Stimulated activated CD4-positive, alpha-beta T cell treated with anti-CD3 and anti-CD28 coated beads, Interleukin-1b, Interleukin-23, amount 100 ng/mL, for 48 hours (primary cell): Measurements from ENCODE around the gene FUT7.
A peak's percentile ranks its signal among the peaks of the same experiment; 100 is the strongest.

Experiments used
- DNase-seq: peaks from one replicate; pipeline ENCODE4 v3.0.0-alpha.2; 2020

The FUT7 gene

DNA sequence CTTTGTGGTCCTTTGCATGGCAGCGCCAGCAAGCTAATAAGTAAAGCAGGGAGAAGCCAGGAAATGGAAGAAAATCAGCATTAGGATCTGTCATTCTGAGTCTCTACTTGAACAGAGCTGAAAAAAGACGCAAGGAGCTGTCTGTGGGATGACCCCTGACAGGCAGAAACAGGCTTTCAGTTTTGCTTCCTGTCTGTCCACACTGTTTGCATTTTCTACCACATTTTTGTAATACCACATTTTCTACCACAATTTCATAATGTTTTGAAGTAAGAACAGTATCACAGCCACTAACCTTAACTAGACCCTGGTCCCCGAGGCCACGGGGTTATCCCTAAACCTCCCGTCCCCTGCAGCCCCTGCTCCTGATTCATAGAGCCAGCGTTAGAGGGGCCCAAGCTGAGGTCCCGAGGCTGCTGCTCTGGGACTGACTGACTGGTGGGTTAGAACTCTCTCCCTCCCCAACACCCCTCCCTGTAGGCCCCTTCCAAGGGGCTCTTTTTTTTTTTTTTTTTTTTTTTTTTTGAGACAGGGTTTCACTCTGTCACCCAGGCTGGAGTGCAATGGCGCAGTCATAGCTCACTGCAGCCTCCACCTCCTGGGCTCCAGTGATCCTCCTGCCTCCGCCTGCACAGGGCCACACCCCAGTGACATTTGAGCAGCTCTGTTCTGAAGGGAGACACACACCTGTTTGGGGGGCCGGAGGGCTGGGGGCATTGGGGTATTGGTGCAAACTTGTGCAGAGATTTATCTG is 31.5 kb downstream of the FUT7 start:
- no peak for DNase-seq

DNA sequence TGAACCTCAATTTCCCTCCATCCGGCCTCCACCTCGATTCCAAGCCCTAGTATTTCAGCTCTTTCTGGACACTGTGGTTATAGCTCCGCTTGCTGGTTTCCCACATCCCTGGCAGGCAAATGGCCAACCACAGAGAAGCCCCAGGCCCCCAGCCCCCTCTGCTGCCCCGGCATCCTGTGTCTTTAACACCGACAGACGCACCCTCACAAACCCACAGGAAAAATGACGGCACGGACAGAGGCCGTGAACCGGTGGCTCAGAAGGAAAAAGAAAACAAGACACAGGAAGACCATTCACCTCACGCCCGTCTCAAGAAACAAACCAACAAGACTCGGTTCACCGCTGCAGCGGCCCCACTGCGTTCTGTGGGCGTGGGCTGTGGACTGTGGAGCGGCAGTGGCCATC is 34.1 kb downstream of the FUT7 start:
- DNase-seq = no peak

DNA sequence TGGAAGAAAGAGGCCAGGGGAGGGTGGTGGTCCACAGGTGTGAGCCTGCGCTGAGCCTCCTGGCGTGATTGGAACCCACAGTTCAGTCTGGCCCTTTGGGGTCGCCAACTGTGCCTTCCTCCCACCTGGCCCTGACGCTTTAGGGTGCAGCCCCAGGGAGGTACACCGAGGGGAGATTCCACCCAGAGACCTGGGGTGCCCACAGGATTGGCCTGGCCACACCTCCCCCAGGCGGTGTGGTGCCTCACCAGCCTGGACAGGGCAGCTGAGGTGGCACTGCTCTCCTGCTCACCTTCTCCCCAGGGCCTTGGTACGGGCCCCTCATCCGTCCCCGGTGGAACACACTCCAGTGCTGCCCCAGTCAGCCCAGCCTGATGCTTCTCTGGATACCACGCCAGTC is 34.5 kb downstream of the FUT7 start:
- no peak for DNase-seq

DNA sequence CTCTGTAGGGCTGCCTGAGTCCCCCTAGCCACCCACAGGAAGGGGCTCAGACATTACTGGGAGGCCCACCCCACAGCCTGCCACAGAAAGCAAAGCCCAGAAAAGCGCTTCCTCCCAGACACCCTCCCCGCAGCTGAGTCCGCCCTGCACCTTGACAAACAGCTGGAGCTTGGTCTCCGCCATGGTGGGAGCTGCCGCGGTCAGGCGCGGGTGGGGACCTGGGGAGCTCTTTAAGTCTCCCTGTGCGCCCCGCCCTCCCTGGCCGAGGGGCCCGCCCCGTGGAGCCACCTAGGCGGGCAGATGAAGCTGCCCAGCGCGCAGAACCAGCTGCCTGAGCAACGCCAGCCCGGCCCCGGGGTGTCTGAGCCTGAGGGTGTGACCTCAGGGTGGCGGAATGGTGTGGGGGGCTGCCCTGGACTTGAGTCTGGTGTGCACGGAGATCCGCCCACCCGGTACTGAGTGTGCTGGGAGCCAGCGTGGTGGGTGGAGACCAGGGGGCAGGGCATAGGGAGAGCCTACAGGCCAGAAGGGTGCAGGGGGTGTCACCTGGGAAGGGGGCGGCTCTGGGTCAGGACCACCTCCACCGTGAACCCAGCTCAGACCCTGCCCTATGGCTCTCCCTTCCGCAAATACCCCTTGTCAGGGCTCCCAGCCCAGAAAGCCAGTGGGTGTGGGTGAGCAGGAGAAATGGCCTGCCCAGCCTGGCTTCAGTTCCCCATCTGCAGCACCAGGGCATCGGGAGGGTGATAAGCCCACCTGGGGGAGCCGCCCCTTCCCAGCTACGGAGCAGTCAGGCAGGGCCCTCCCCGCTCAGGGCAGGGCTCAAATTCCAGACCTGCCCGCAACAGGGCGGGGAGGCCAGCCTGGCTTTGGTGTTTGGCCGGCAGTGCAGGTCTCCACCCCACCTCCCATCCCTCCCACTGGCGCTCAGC is 35.3 kb downstream of the FUT7 start, which contains the start of gene CLIC3:
Gene CLIC3 (minus strand): TSS at position 208 of the 932 bp plus-strand sequence. CDS start 25 bp downstream, at position 183.
- DNase-seq = no peak

DNA sequence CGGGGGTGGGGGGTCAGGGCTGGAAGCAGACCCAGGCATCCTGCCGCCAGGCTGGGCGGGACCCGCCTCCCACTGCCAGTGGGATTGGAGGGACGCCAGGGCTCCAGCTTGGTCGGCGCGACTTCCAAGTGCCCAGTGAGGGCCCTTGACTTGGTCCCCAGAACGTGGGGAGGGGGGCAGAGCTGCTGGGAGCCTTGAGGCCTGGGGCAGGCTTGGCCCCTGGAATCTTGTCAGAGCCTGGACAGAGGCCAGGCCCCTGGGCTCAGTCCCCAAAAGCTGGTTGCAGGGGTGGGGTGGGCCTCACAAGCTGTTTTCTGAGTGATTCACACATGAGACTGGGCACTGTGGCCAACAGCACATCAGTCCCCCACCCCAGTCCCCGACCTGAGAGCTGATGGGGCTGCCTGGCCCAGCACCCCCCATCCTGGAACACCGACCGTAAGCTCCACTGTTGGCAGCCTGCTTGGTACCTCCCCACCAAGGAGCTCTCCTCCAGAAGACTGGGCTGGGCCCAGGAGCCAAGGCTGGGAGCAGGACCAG is 36.0 kb downstream of the FUT7 start:
- no peak for DNase-seq

DNA sequence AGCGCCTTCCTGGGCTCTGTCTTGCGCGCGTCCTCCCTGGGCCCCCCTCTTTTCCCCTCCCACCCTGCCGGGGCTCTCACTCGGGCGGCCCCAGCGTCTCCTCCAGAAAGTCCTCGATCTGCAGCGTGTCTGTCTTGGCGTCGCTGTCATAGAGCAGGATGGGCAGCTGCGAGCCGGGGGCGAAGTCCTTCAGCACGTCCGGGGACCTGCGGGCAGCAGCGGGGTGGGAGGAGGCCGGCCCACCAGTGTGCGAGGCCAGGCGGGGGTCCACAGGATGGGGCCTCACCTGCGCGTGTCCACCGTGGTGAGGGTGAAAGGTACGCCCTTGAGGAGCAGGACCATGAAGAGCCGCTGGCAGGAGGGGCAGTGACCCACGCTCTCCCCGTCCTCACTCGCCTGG is 36.5 kb downstream of the FUT7 start:
- no peak for DNase-seq

DNA sequence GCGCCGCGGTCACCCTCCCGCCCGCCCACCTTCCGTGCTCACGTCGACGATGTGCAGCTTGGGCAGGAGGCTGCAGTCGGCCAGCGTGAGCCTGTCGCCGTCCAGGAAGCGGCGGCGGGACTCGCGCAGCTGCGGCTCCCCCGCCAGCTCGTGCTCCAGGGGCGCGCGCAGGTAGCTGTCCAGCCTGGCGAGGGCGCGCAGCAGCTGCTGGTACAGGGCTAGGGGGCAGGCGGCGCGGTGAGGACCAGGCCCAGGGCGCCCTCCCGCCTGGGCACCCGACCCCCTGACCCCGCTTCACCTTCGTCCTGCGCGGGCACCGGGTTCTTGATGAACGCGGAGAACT is 37.0 kb downstream of the FUT7 start:
- DNase-seq = no peak

DNA sequence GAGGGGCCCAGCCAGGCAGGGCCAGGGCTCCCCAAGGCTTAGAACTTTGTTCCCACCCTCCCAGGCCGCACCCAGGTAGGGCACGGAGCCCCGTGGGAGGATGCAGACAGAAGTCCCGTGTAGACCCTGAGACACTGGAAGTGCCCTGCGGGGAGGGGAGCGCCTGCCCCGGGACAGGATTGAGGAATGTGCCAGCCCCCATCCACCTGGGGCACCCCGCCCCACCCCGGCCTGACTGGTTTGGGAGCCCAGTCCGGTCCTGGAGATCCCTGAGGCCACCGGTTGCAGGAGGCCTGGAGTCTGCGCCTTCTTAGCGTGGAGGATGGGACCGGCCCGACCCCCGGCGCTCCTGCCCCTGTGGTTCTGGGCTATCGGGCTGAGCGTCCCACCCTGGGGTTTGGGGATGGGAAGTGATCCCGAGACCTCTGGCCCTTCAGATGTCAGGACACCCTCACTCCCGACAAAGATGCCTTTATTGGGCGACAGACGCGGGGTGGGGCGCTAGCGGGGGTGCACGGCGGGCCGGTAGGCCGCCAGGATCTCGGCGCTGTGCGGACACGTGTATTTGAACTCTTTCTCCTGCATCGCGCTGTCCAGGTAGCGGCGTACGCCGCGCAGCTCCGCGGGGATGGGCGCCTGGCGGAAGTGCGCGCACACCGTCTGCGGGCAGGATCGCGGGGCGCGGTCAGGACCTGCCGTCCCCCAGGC is 37.6 kb downstream of the FUT7 start:
- DNase-seq = no peak

DNA sequence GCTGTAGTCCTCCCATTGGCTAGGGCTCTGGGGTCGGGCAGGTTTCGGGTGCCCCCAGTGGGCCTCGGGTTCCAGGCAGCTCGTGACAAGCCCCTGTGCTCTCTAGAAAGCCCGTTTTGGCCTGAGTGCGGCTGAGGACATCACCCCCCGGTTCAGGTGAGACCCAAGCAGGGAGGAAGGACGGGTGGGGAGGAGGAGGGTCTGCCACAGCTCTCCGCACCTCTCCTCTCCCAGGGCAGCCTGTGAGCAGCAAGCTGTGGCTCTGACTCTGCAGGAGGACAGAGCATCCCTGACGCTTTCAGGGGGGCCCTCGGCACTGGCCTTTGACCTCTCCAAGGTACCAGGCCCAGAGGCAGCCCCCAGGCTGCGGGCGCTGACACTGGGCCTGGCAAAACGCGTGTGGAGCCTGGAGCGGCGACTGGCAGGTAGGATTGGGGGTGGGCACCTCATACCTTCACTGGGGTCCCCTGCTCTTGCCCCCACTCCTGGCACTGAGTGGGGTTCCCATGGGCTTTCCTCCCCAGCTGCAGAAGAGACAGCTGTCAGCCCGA is 39.0 kb downstream of the FUT7 start:
- no peak for DNase-seq

DNA sequence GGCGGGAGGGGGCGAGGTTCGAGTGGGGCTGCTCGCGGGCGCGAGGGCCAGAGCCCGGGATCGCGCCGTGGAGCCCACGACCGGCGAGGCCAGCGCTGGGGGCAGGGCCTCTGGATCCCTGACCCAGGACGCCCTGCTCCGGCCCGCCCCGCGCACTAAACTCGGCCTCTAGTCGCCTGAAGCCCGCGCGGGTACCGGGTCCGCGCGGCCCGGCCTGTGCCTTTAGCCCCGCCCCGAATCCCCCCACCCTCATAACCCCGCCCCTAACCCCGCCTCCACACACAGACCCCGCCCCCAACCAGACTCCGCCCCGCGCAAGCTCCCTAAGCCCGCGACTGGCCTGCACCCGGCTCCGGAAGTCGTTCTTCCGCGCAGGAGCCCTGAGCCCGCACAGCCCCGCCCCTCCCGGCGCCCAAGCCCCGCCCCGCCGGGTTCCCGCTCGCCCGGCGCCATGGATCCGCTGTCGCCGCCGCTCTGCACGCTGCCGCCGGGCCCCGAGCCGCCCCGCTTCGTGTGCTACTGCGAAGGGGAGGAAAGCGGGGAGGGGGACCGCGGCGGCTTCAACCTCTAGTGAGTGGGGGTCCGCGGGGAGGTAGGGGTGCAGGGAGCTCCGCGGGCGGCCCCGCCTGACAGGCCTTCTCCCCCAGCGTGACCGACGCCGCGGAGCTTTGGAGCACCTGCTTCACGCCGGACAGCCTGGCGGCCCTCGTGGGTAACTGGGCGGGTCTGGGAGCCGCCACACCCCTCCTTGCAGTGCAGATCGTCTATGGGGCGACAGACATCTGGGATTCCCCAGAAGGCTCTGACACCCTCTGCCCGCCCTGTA is 39.7 kb downstream of the FUT7 start, which contains the start of gene PAXX:
Gene PAXX (plus strand): TSS at position 430 of the 826 bp plus-strand sequence. CDS start 22 bp downstream, at position 452.
- peak; percentile 93 for DNase-seq

DNA sequence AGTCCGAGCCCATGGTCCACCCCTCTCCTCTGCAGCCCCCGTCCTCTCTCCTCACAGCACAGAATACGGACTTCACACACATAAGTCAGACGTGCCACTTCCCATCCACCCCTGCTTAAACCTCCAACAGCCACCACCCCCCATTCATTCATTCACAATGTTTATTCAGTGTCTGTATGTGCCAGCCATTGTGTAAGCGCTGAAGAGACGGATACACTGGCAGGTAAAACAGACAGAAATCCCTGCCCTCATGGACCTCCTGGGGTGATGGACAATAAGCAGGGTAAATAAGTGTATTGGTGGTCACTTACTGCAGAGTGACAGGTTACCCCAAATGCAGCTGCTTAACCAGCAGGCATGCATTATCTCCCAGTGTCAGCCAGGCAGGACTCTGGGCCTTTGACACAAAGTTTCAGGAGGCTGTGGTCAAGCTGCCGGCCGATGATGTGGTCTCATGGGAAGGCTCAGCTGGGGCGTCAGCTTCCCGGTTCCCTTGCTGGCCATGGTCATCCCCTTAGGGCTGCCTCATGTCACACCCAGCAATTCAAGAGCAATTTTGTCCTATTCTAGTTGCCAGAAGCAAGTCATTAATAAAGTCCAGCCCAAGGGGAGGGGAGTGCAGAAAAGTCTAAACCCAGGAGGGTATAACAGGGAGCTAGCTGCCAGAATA is 41.5 kb downstream of the FUT7 start:
- no peak for DNase-seq

DNA sequence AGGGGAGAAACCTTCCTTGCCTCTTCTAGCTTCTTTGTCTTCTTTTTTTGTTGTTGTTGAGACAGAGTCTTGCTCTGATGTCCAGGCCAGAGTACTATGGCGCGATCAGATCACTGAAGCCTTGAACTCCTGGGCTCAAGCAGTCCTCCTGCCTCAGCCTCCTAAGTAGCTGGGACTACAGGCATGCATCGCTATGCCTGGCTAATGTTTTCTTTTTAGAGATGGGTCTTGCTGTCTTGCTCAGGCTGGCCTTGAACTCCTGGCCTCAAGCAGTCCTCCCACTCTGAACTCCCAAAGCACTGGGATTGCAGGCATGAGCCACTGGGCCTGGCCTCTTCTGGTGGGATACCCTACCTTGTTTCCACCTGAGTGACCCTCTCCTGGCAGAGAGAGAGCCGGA is 43.0 kb downstream of the FUT7 start:
- DNase-seq = no peak

DNA sequence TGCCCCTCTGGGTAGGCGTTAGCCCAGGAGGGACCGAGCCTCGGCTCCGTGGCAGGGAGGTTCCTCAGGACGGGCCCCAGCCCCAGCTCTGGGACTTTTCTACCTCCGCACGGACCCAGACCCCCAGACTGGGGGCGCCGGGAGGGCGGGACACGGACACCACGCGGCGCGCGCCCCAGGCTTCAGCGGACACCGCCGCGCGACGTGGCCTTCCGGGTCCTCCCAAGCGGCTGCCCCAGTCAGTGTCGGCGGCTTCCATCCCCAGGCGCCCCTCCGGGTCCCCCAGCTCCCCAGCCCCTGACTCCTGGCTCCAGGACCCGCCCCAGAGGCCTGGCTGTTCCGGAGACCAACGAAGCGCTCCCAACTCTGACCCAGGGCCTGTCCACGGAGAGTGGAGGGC is 46.0 kb downstream of the FUT7 start:
- DNase-seq = no peak

DNA sequence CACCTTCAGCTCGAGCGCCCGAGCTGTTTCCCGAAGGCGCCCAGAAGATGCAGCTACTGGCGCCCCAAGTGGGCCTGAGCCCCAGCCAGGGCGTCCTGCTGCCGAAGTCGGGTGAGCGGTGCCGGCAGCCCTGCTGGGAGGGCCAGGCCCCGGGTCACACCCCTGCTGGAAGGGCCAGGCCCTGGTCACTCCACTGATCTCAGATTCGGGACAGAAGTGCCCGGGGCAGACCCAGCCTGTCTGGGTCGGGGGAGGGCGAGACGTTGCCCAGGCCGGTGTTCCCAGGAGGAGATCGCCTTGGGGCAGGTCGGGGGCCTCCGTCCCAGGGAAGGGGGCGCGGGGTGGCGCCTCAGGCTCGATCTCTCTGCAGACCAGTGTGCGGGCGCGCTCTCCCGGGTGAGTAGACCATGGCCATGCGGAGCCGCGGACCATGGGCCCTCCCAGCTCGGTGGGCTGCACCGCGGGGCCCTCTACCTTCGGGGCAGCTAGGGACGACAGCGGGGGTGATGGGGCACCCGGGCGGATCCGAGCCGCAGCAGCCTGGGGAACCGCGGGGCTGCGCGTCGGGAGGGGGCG is 46.8 kb downstream of the FUT7 start:
- no peak for DNase-seq

DNA sequence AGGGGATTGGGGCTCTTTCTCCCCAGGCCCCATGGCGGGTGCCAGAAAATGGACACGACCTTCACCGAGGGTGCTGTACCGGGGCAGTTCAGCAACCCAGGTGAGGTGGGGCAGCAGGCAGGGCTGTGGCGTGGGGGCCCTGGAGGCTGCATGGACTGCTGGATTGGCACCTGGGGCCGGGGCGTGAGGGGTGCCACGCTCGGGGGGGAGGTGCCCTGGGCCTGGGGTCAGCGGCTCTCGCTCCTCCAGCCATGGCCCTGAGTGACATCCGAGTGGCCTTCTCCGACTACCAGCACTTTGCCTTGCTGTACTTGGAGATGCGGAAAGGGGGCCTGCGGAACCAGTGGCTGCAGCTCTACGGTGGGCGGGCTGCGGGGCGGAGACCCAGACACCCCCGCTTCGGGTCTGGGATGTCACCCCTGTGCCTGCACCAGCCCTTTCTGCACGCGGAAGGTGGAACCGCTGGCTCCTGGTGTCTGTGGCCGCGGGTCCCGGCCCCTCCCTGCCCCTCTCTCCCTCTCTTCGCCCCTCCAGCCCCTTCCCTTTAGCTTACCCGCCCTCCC is 47.3 kb downstream of the FUT7 start:
- no peak for DNase-seq

DNA sequence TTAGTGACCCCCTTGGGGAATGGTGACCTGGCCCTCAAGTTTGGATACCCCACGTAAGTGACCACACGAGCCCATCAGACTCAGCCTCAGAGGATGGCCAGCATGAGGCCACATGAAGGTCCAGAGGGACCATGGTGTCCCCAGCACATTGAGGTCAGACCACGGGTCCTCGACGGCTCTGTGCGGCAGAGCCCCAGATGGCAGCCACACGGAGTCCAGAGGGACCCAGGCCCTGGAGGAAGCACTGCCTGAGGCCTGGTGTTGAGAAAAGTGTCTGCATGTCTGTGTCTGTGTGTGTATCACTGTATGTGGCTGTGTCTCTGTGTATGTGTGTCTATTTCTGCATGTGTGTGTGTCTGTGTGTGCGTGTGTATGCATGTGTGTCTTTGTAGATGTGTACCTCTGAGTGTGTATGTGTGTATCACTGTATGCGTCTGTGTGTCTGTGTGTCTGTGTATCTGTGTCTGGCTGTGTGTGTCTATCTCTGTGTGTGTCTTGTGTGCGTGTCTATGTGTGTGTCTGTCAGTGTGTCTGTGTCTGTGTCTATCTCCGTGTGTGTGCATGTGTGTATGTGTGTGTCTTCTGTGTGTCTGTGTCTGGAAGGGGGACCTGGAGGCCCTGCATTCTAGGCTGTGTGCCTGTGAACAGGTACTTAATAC is 48.1 kb downstream of the FUT7 start:
- DNase-seq = no peak

DNA sequence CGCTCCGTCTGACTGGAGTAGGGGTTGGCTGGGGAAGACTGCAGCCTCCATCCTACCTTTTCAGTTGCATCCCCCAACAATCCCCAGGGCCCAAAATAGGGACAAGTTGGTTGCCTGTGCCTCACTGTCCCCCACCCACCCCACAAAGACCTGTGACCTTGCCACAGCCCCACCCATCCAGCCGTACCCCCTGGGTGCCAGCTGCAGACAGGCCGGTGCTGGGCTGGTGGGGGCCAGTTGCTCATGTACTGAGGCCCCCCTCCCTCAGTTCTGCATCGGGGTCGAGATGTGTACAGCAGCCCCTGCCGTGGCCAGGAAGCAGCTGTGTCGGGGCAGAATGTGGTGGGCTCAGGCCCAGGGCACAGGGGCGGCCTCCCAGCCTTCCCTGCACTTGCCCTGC is 48.7 kb downstream of the FUT7 start:
- DNase-seq = no peak

DNA sequence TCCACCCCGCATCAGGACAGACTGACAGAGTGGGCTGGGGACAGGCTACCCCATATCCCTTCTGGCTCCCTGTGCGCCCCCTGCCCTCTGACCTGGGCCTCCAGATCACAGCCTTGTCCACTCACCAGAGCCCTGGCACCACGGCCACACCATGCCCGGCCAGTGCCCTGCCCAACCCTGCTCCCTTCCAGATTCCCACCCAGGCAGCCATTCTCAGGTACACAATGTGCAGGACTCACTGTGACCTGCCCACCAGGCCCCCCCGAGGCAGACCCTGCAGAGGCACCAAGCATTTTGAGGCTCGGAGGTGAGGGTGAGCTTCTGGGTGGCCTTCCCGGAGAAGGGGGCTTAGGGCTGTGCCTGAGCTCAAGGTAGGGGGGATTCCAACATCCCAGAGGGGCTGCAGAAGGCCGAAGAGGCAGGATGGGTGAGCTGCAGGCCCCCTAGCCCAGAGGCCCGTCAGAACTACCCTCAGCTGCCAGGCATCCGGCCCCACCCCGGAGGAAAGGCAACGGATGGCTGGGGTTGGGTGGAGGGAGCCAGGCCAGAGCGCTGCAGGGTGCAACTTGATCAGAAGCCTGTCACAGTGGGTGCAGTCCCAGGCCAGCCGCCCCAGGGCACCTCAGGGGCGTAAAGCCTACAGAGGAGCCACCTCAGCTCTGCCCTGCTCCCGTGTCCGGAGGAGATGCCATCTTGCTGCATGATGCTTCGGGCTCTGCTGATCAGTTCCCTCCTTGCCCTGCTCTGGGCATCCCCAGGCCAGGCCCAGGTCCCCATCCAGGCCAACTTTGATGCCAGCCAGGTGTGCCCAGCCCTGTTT is 49.4 kb downstream of the FUT7 start, which contains the start of gene LCNL1:
Gene LCNL1 (plus strand): TSS at position 762 of the 820 bp plus-strand sequence. CDS start 594 bp downstream, outside the sequence.
- no peak for DNase-seq
